IMR-90 (cell line): Measurements from ENCODE around the gene CHMP1B. TPM values are rescaled to one million over a fixed set of nuclear protein-coding genes. Genes with fewer than 3 reads are reported as not detected.

ENCODE experiments used
- ATAC-seq: fragments of 200-7000 bp; cut with Tn5 transposase; 2 replicates; pipeline ENCODE4 v1.9.1; 2020; ENCODE audit warnings: low read depth, mild to moderate bottlenecking, moderate library complexity
- BruUV-seq: library from RNA; stranded (reverse); fragments of 400-500 nt; replicated peaks from 2 replicates; lab custom pipeline; 2021; lab: Mats Ljungman, UMichigan
- CTCF ChIA-PET: fragments of 300-600 bp; formaldehyde crosslinking; extraction: SDS; loops from one replicate; lab custom pipeline; 2021; ENCODE audit warnings: antibody characterized with exemption; lab: Yijun Ruan, JAX
- POLR2A ChIA-PET: fragments of 300-600 bp; sonication (Branson Sonifier 250); formaldehyde crosslinking; loops from one replicate; lab custom pipeline; 2022; ENCODE audit warnings: antibody characterized with exemption; ENCODE audit not compliant: unreplicated experiment; lab: Charles Lee
- DNase-seq: peaks from one replicate; pipeline ENCODE4 v3.0.0; 2013
- H2AFZ ChIP-seq: replicated peaks from 2 replicates; pipeline ENCODE3; 2013; ENCODE audit warnings: low read length, mild to moderate bottlenecking; ENCODE audit not compliant: poor library complexity
- H2AK5ac ChIP-seq: 2 replicates; pipeline ENCODE4 v1.6.1; 2013; ENCODE audit warnings: low read depth, low read length, inconsistent platforms
- H2AK9ac ChIP-seq: replicated peaks from 2 replicates; pipeline ENCODE3; 2013; ENCODE audit warnings: mild to moderate bottlenecking, low read depth, low read length, moderate library complexity; ENCODE audit not compliant: poor library complexity
- H2BK120ac ChIP-seq: 2 replicates; pipeline ENCODE4 v1.6.1; 2013; ENCODE audit warnings: low read depth, low read length, inconsistent platforms
- H2BK15ac ChIP-seq: 3 replicates; pipeline ENCODE4 v1.6.1; 2013; ENCODE audit warnings: low read depth, low read length, inconsistent platforms
- H2BK20ac ChIP-seq: 2 replicates; pipeline ENCODE4 v1.6.1; 2013; ENCODE audit warnings: low read depth, mild to moderate bottlenecking, inconsistent platforms, low read length, moderate library complexity
- H2BK5ac ChIP-seq: 2 replicates; pipeline ENCODE4 v1.6.1; 2013; ENCODE audit warnings: mild to moderate bottlenecking, low read depth, low read length, inconsistent platforms; ENCODE audit not compliant: poor library complexity, severe bottlenecking
- H3K14ac ChIP-seq: replicated peaks from 2 replicates; pipeline ENCODE4 v1.6.1; 2013; ENCODE audit warnings: low read depth, low read length, inconsistent platforms
- H3K18ac ChIP-seq: 2 replicates; pipeline ENCODE4 v1.6.1; 2013; ENCODE audit warnings: low read depth, low read length, control low read depth
- H3K23ac ChIP-seq: 2 replicates; pipeline ENCODE4 v1.6.1; 2013; ENCODE audit warnings: low read depth, low read length, inconsistent platforms
- H3K27ac ChIP-seq: 2 replicates; pipeline ENCODE4 v1.5.1; 2013; ENCODE audit warnings: mild to moderate bottlenecking, control low read depth, low read length; ENCODE audit not compliant: insufficient read depth
- H3K27me3 ChIP-seq: 2 replicates; pipeline ENCODE4 v1.6.1; 2013; ENCODE audit warnings: low read length; ENCODE audit not compliant: control insufficient read depth, insufficient read depth
- H3K36me3 ChIP-seq: 2 replicates; pipeline ENCODE4 v1.6.1; 2013; ENCODE audit warnings: low read length, mixed read lengths; ENCODE audit not compliant: control insufficient read depth, insufficient read depth
- H3K4ac ChIP-seq: 2 replicates; pipeline ENCODE4 v1.6.1; 2013; ENCODE audit warnings: low read depth, low read length, inconsistent platforms
- H3K4me1 ChIP-seq: 2 replicates; pipeline ENCODE4 v1.6.1; 2013; ENCODE audit warnings: low read length, mixed read lengths; ENCODE audit not compliant: control insufficient read depth, insufficient read depth
- H3K4me2 ChIP-seq: 2 replicates; pipeline ENCODE4 v1.6.1; 2013; ENCODE audit warnings: low read depth, mild to moderate bottlenecking, control low read depth, low read length, moderate library complexity
- H3K4me3 ChIP-seq: 2 replicates; pipeline ENCODE4 v1.5.1; 2013; ENCODE audit warnings: low read depth, mild to moderate bottlenecking, control low read depth, low read length, moderate library complexity; ENCODE audit not compliant: insufficient read depth
- H3K56ac ChIP-seq: 2 replicates; pipeline ENCODE4 v1.6.1; 2013; ENCODE audit warnings: low read length, inconsistent platforms; ENCODE audit not compliant: insufficient read depth; ENCODE audit errors: extremely low read depth
- H3K79me1 ChIP-seq, 2 experiments: 2 replicates each; pipeline ENCODE4 v1.6.1; 2013; ENCODE audit warnings: low read length in 2 of 2, inconsistent platforms in 1 of 2, low read depth in 1 of 2
- H3K9ac ChIP-seq: 2 replicates; pipeline ENCODE4 v1.6.1; 2013; ENCODE audit warnings: low read depth, low read length, control low read depth
- H3K9me1 ChIP-seq: 2 replicates; pipeline ENCODE4 v1.6.1; 2013; ENCODE audit warnings: low read length, inconsistent platforms; ENCODE audit not compliant: insufficient read depth
- H3K9me3 ChIP-seq: 2 replicates; pipeline ENCODE4 v1.6.1; 2013; ENCODE audit warnings: low read length; ENCODE audit not compliant: control insufficient read depth, insufficient read depth
- H4K20me1 ChIP-seq: 2 replicates; pipeline ENCODE4 v1.6.1; 2013; ENCODE audit warnings: low read length, inconsistent platforms; ENCODE audit not compliant: insufficient read depth
- H4K5ac ChIP-seq: 2 replicates; pipeline ENCODE4 v1.6.1; 2013; ENCODE audit warnings: mild to moderate bottlenecking, low read depth, low read length, control low read depth
- H4K8ac ChIP-seq, 2 experiments: 2 replicates each; pipeline ENCODE4 v1.6.1; 2013; ENCODE audit warnings: low read depth in 2 of 2, low read length in 2 of 2, control low read depth in 1 of 2, inconsistent platforms in 1 of 2
- H4K91ac ChIP-seq: 2 replicates; pipeline ENCODE4 v1.6.1; 2013; ENCODE audit warnings: low read depth, low read length, inconsistent platforms; ENCODE audit not compliant: insufficient read depth
- CEBPB ChIP-seq: IDR thresholded peaks from 2 replicates; pipeline ENCODE4 v1.6.1; 2012; ENCODE audit warnings: low read depth, low read length, improper control_type of control experiment
- MAZ ChIP-seq: IDR thresholded peaks from 2 replicates; pipeline ENCODE4 v1.6.1; 2012; ENCODE audit warnings: low read depth, mild to moderate bottlenecking, low read length, improper control_type of control experiment, moderate library complexity, borderline replicate concordance
- RFX5 ChIP-seq: IDR thresholded peaks from 2 replicates; pipeline ENCODE4 v1.8.0; 2012; ENCODE audit warnings: low read depth, mild to moderate bottlenecking, low read length, moderate library complexity
- WGBS, 2 experiments: methylation state at CpG; one replicate each; pipeline versions ENCODE4 v1.1.5 to v1.1.7; 2013; ENCODE audit warnings: missing lambda C conversion rate in 2 of 2; ENCODE audit not compliant: insufficient read length in 1 of 2; ENCODE audit errors: extremely low coverage in 2 of 2; 5-methylcytosine and 5-hydroxymethylcytosine counted together
- dilution Hi-C: fragments of 300-500 bp; cut with HindIII; formaldehyde crosslinking; loops from one replicate; pipeline ENCODE4 v1.14.3; 2018; ENCODE audit warnings: low sequenced_read_pairs; ENCODE audit not compliant: unreplicated experiment
- in situ Hi-C: fragments of 300-500 bp; cut with MboI; formaldehyde crosslinking; loops from 3 replicates; pipeline ENCODE4 v1.14.3; 2019; ENCODE audit warnings: low sequenced_read_pairs, inconsistent platforms, mixed read lengths
- intact Hi-C: fragments of 100-400 bp; cut with micrococcal nuclease; formaldehyde crosslinking; loops from 2 replicates; pipeline ENCODE4 v1.10.0; 2022
- polyA plus RNA-seq, 3 experiments: library from polyadenylated mRNA; depleted of rRNA; stranded (reverse); fragments of >200 nt; gene quantifications; 2 replicates each; pipeline ENCODE4 v1.2.3, GENCODE V29; 2012; ENCODE audit warnings: low replicate concordance in 1 of 3
- total RNA-seq: library from RNA; depleted of rRNA; stranded (reverse); fragments of >200 nt; gene quantifications from 2 replicates; pipeline ENCODE4 v1.2.3, GENCODE V29; 2012
- TF ChIP-seq, protein P1 (sequence below): conservative IDR thresholded peaks from 2 replicates; pipeline ENCODE4 v1.5.1; 2012; ENCODE audit warnings: mild to moderate bottlenecking, low read depth, low read length, improper control_type of control experiment

Gene CHMP1B
- total and polyA plus RNA-seq, 2 of the 4 experiments (the other 2 are of a cell fraction), result 21.1 to 39.4 TPM

DNA sequence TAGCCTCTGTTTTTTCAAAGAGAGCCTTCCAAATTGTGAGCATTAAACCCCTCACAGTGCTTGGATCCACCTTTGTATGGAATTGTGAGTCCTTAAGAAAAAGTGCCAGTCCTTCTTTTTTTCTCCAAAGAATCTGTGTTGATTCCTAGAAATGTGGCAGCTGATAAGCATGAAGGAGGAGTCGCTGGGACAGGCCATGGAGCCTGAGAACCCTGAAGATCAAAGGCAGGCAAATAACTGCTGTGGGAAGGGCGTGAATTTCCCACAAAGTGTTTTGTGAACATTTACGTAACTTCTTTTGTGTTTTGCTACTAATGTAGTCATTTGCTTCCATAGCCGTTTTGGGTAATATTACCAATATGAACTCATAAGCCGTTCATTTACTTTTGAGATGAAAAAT is 27.7 kb upstream of the CHMP1B start:
- Histone ChIP-seq H2AFZ (no peak overlapping the region), H2AK9ac (no peak overlapping the region), H3K4me1 (no peaks in the 10 kb centered on the region), H3K4ac (no peak overlapping the region), H3K9me1 (no peaks in the 10 kb centered on the region), H3K9ac (no peak overlapping the region), H3K56ac (no peak overlapping the region), H3K4me2 (no peak overlapping the region), H4K5ac (no peak overlapping the region), H2AK5ac (no peak overlapping the region), H4K20me1 (no peaks in the 10 kb centered on the region), H2BK5ac (no peak overlapping the region), H3K79me1 (no peaks in the 10 kb centered on the region), H3K23ac (no peak overlapping the region), H3K27ac (no peak overlapping the region), H3K18ac (no peak overlapping the region), H3K4me3 (no peak overlapping the region), H4K8ac (no peak overlapping the region), H3K14ac (no peak overlapping the region), H3K9me3 (no peaks in the 10 kb centered on the region), H2BK20ac (no peak overlapping the region), H3K36me3 (no peaks in the 10 kb centered on the region), H3K27me3 (peaks cover 2% of the 10 kb centered on the region), H4K91ac (no peak overlapping the region), H2BK15ac (no peak overlapping the region), H2BK120ac (no peak overlapping the region)
- dilution Hi-C loops, result no loop called here
- WGBS, 2 experiments, result no CpG with 5 or more reads among the region's 5 CpGs
- ChIA-PET CTCF (interaction anchor here (0.6 kb wide), 1 partner anchor 1165 kb away, joined by 4 read pairs; no protein-coding TSS in a partner anchor), POLR2A (no interaction called here)
- no TSS peak for BruUV-seq
- intact Hi-C loops, result no loop called here
- DNase-seq, result no peak
- no peak for ATAC-seq
- in situ Hi-C loops, result no loop called here
- TF ChIP-seq CEBPB (no peak), MAZ (no peak), RFX5 (no peak)
- TF ChIP-seq, protein P1, sequence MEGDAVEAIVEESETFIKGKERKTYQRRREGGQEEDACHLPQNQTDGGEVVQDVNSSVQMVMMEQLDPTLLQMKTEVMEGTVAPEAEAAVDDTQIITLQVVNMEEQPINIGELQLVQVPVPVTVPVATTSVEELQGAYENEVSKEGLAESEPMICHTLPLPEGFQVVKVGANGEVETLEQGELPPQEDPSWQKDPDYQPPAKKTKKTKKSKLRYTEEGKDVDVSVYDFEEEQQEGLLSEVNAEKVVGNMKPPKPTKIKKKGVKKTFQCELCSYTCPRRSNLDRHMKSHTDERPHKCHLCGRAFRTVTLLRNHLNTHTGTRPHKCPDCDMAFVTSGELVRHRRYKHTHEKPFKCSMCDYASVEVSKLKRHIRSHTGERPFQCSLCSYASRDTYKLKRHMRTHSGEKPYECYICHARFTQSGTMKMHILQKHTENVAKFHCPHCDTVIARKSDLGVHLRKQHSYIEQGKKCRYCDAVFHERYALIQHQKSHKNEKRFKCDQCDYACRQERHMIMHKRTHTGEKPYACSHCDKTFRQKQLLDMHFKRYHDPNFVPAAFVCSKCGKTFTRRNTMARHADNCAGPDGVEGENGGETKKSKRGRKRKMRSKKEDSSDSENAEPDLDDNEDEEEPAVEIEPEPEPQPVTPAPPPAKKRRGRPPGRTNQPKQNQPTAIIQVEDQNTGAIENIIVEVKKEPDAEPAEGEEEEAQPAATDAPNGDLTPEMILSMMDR, result no peak
